HAP-1 (cell line): ENCODE results near the gene FRMD4A.

Experiments
- DNase-seq, 2 experiments: peaks; one replicate each; pipeline ENCODE4 v3.0.0-alpha.2; 2016 to 2020; ENCODE audit warnings: low spot score in 2 of 2
- H3K27me3 ChIP-seq: fragments of 250-450 bp; sonication (Bioruptor Pico); 2 replicates; pipeline ENCODE4 v1.5.1; 2020; ENCODE audit warnings: low read depth, mild to moderate bottlenecking, moderate library complexity
- H3K36me3 ChIP-seq: fragments of 250-450 bp; sonication (Bioruptor Pico); replicated peaks from 2 replicates; pipeline ENCODE4 v1.5.1; 2020; ENCODE audit warnings: mild to moderate bottlenecking
- H3K4me1 ChIP-seq: fragments of 250-450 bp; sonication (Bioruptor Pico); 2 replicates; pipeline ENCODE4 v1.5.1; 2020; ENCODE audit warnings: mild to moderate bottlenecking
- H3K4me3 ChIP-seq: fragments of 250-450 bp; sonication (Bioruptor Pico); 2 replicates; pipeline ENCODE4 v1.5.1; 2020; ENCODE audit warnings: mild to moderate bottlenecking, moderate library complexity
- H3K9me3 ChIP-seq: fragments of 250-450 bp; sonication (Bioruptor Pico); 2 replicates; pipeline ENCODE4 v1.5.1; 2020; ENCODE audit warnings: mild to moderate bottlenecking, moderate library complexity
- in situ Hi-C: fragments of 300-500 bp; cut with MboI; formaldehyde crosslinking; loops from 3 replicates; pipeline ENCODE4 v1.14.3; 2020; ENCODE audit warnings: low sequenced_read_pairs, inconsistent platforms, mixed read lengths

Gene FRMD4A

GRCh38 chr10:13671904-13672303 is 658.8 kb downstream of the FRMD4A start:
- no peak for DNase-seq
- no peaks in the 10 kb centered on the region for H3K27me3 ChIP-seq
- no peaks in the 10 kb centered on the region for H3K9me3 ChIP-seq
- H3K36me3 ChIP-seq, result no peaks in the 10 kb centered on the region
- in situ Hi-C loops, result no loop called here
- H3K4me1 ChIP-seq, result no peaks in the 10 kb centered on the region
- H3K4me3 ChIP-seq, result no peak overlapping the region

GRCh38 chr10:13670311-13670710 is 660.4 kb downstream of the FRMD4A start:
- in situ Hi-C loops, result no loop called here
- no peaks in the 10 kb centered on the region for H3K36me3 ChIP-seq

GRCh38 chr10:13669901-13670300 is 660.8 kb downstream of the FRMD4A start:
- DNase-seq, result no peak
- Histone ChIP-seq H3K27me3 (no peaks in the 10 kb centered on the region), H3K36me3 (no peaks in the 10 kb centered on the region), H3K4me3 (no peak overlapping the region), H3K9me3 (no peaks in the 10 kb centered on the region), H3K4me1 (no peaks in the 10 kb centered on the region)
- in situ Hi-C loops, result no loop called here

More at GRCh38 chr10:13670311-13670710, 660.4 kb downstream of the FRMD4A start:
- Histone ChIP-seq H3K4me3 (no peak overlapping the region), H3K9me3 (no peaks in the 10 kb centered on the region), H3K4me1 (no peaks in the 10 kb centered on the region), H3K27me3 (no peaks in the 10 kb centered on the region)
- DNase-seq, result peak; percentile 24 to 59

DNA sequence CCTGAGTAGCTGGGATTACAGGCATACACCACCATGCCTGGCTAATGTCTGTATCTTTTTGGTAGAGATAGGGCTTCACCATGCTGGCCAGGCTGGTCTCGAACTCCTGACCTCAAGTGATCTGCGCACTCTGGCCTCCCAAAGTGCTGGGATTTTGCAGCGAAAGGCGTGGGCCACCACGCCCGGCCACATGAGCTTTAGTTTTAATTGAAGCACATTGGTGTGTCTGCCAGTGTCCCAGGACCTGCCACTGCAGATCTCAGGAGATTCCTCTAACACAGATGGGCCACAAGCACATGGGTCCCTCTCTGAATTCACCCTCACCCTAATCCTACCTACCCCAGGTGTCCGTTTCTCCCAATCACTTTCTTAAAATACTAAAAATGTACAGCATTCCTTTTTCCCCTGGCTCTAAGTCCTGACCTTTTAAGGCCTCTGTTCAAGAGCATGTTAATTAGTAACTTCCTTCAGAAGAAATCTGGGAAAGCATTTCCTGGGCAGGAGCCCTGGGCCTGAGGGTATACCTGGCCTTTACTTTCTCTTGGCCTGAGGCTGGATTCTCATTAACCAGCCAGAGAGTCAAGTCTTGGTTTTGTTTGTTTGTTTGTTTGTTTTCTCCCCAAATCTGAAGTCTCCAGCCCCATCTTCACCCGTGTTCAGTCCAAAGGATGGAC is 661.4 kb downstream of the FRMD4A start:
- no peak for DNase-seq
- Histone ChIP-seq H3K4me1 (no peaks in the 10 kb centered on the region), H3K36me3 (no peaks in the 10 kb centered on the region), H3K27me3 (no peaks in the 10 kb centered on the region), H3K9me3 (no peaks in the 10 kb centered on the region), H3K4me3 (no peak overlapping the region)
- in situ Hi-C loops, result no loop called here

DNA sequence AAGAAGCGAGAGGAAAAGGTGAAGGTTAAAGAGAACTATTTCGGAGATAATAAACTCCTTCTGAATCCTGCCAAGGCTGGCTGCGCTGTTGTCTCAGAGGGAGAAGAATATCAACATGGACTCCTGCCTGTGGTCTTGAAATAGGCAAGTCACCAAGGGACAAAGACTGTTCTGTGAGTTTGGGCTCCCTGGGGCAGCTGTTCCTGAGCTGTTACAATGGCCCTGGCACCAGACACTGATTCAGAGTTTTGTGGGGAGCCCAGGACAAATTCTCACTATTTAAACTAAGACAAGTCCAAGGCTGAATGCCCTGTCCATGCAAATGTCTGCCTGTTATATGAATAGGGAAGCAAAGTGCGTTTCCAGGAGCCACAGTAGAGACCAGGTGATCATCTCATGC is 662.6 kb downstream of the FRMD4A start:
- Histone ChIP-seq H3K9me3 (no peaks in the 10 kb centered on the region), H3K4me3 (no peak overlapping the region), H3K4me1 (no peaks in the 10 kb centered on the region), H3K36me3 (no peaks in the 10 kb centered on the region), H3K27me3 (no peaks in the 10 kb centered on the region)
- in situ Hi-C loops, result no loop called here
- DNase-seq, result no peak

- no peaks in the 10 kb centered on the region for H3K36me3 ChIP-seq
- in situ Hi-C loops, result no loop called here
- no peak for DNase-seq
- no peaks in the 10 kb centered on the region for H3K4me1 ChIP-seq
- no peak overlapping the region for H3K4me3 ChIP-seq
- H3K27me3 ChIP-seq, result no peaks in the 10 kb centered on the region
- H3K9me3 ChIP-seq, result no peaks in the 10 kb centered on the region
Measured at GRCh38 chr10:13665516-13666262, 665.0 kb downstream of the FRMD4A start.

DNA sequence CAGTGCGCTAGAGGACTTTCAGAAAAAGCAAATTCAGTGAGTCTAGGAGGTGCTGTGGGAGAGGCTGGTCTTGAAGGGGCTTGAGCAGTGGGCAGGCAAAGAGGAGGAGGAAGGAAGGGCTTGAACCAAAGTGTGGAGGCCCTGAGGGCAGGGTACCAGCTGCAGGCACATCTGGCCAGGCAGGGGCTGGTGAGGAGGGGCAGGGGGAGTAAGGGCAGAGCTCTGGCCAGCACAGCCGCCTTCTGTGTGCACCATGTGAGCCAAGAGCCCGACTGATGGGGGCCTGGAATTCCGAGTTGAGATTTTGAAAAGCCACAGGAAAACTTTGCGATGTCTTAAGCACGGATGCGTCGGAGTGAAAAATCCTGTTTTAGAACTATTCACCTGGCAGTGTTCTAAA is 669.5 kb downstream of the FRMD4A start:
- Histone ChIP-seq H3K4me1 (no peaks in the 10 kb centered on the region), H3K36me3 (no peaks in the 10 kb centered on the region), H3K27me3 (no peaks in the 10 kb centered on the region), H3K9me3 (no peaks in the 10 kb centered on the region), H3K4me3 (no peak overlapping the region)
- no peak for DNase-seq
- in situ Hi-C loops, result no loop called here

DNA sequence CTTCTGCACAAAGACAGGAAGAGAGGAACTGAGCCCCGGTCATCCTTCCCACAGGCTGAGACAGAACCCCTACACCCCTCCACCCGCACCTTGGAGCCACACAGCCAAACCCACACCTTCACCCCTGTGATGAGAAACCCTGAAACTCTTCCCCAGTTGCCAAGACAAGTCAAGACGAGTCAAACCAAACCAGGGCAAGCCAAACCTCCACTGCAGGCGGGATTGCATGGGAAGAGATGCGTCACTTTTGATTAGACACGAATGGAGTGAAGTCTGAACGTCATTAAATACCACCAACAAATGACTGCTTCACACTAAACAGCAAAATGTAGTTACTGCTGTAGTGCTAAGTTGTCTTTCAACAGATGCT is 670.2 kb downstream of the FRMD4A start:
- H3K36me3 ChIP-seq, result no peaks in the 10 kb centered on the region
- in situ Hi-C loops, result no loop called here
- H3K27me3 ChIP-seq, result no peaks in the 10 kb centered on the region
- DNase-seq, result no peak
- H3K4me1 ChIP-seq, result no peaks in the 10 kb centered on the region
- no peak overlapping the region for H3K4me3 ChIP-seq
- H3K9me3 ChIP-seq, result no peaks in the 10 kb centered on the region

DNA sequence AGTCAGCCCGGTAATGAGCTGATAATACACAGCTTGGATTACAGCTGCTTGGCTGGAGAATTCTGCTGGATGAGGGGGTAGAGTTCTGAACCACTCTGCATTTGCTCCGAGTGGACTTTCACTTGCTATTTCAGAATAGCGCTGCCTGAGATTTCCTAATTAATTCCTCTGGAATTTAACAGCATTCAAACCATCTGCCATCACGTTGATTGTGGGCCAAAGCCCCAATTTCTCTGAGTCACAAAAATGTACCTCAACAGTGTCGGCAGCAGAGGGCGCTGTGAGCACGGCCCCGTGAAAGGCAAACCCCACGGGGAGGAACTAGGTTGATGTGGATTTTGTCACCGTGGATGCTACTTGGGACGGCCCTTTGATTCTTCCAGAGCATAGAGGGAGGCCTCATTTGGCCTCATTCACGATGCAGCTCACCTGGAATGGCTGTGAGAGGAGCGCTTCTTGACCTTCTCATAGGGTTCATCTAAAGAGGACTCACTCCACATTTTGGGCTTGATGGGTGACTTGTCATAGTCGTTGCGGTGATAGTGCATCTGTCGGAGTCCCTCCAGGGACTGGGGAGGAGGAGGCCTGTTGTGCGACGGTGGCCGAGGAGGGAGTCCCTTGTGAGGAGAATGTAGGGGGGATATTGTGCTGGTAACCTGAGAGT is 670.7 kb downstream of the FRMD4A start:
- Histone ChIP-seq H3K4me3 (no peak overlapping the region), H3K36me3 (no peaks in the 10 kb centered on the region), H3K9me3 (no peaks in the 10 kb centered on the region), H3K4me1 (no peaks in the 10 kb centered on the region), H3K27me3 (no peaks in the 10 kb centered on the region)
- DNase-seq, result peak in 1 of 2 experiments; percentile 73
- in situ Hi-C loops, result loop anchor here (10.0 kb wide), 1 partner anchor 115 kb away; no protein-coding TSS in a partner anchor

GRCh38 chr10:13658871-13659685 is 671.6 kb downstream of the FRMD4A start:
- in situ Hi-C loops, result loop anchor here (10.0 kb wide), 1 partner anchor 116 kb away; no protein-coding TSS in a partner anchor

DNA sequence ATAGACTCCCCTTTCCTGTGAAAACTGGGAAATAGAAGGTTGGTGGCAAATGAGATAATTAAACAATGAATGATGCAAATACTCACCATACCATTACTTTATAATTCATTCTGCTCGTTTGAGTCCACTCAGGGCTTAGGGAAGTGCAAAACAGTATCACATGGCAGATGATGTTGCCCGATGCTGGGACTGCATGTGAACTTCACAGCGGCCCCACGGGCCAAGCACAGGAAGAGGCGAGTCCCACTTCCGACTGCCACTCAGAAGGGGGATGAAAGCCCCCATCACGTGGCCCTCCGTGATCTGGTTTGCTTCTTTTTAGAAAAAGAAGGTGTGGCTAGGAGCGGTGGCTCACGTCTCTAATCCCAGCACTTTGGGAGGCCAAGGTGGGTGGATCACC is 672.5 kb downstream of the FRMD4A start:
- H3K36me3 ChIP-seq, result no peaks in the 10 kb centered on the region
- in situ Hi-C loops, result loop anchor here (10.0 kb wide), 1 partner anchor 117 kb away; no protein-coding TSS in a partner anchor

More at GRCh38 chr10:13658871-13659685, 671.6 kb downstream of the FRMD4A start:
- H3K36me3 ChIP-seq, result no peaks in the 10 kb centered on the region
- no peak overlapping the region for H3K4me3 ChIP-seq
- no peaks in the 10 kb centered on the region for H3K4me1 ChIP-seq
- no peak for DNase-seq
- H3K9me3 ChIP-seq, result no peaks in the 10 kb centered on the region
- no peaks in the 10 kb centered on the region for H3K27me3 ChIP-seq

DNA sequence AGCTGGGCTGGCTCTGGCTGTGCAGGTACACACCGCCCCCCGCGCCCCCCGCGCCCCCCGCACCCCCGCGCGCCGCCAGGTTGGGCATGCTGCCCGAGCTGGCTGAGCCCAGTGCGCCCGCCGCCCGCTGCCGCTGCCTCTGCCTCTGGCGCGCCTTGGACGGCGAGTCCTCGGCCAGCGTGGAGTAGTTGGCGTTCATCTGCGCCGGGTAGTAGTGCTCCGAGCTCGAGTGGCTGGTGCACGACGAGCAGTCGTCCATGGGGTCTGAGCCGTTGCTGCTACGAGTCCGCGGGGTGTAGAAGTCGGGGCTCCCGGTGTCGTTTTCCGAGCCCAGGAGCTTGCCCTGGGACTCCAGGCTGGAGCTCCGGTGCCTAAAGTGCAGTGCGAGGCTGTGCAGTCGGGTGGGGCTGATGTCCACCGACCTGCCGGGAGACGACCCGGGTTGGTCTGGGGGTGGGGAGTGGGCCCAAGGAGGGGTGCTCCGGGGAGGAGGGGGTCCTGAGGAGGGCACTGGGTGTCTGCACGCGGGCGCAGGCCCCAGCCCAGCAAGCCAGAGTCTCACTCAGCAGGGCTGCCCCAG is 673.5 kb downstream of the FRMD4A start:
- Histone ChIP-seq H3K4me1 (no peaks in the 10 kb centered on the region), H3K27me3 (no peaks in the 10 kb centered on the region), H3K4me3 (no peak overlapping the region), H3K9me3 (no peaks in the 10 kb centered on the region), H3K36me3 (no peaks in the 10 kb centered on the region)
- in situ Hi-C loops, result loop anchor here (10.0 kb wide), 1 partner anchor 118 kb away; no protein-coding TSS in a partner anchor
- no peak for DNase-seq

More for the DNA sequence above, 672.5 kb downstream of the FRMD4A start:
- H3K4me3 ChIP-seq, result no peak overlapping the region
- H3K4me1 ChIP-seq, result no peaks in the 10 kb centered on the region
- H3K9me3 ChIP-seq, result no peaks in the 10 kb centered on the region
- H3K27me3 ChIP-seq, result no peaks in the 10 kb centered on the region
- no peak for DNase-seq
